DMS53 (cell line): ENCODE results near the gene AP5Z1.
A peak's percentile ranks its signal among the peaks of the same experiment; 100 is the strongest.

Experiments
- DNase-seq: peaks from one replicate; lab custom pipeline; 2025; lab: John Stamatoyannopoulos, UW

AP5Z1 gene

GRCh38 chr7:4820967-4821471, 45.6 kb downstream of the AP5Z1 start:
- no peak for DNase-seq

- no peak for DNase-seq
Measured at GRCh38 chr7:4822677-4823076, 47.3 kb downstream of the AP5Z1 start.

GRCh38 chr7:4823441-4824119, 48.2 kb downstream of the AP5Z1 start:
- DNase-seq = peak; percentile 15

GRCh38 chr7:4824120-4824775, 48.8 kb downstream of the AP5Z1 start:
- no peak for DNase-seq

GRCh38 chr7:4825081-4825480, 49.7 kb downstream of the AP5Z1 start:
- DNase-seq = no peak

GRCh38 chr7:4828720-4829383, 53.4 kb downstream of the AP5Z1 start:
- DNase-seq = no peak

- DNase-seq = peak; percentile 90
Measured at GRCh38 chr7:4830176-4830575, 54.8 kb downstream of the AP5Z1 start.

- no peak for DNase-seq
Measured at GRCh38 chr7:4831723-4832495, 56.5 kb downstream of the AP5Z1 start.

- no peak for DNase-seq
Measured at GRCh38 chr7:4832711-4833110, 57.3 kb downstream of the AP5Z1 start.

- DNase-seq = no peak
Measured at GRCh38 chr7:4833176-4833575, 57.8 kb downstream of the AP5Z1 start.

GRCh38 chr7:4833691-4834600, 58.5 kb downstream of the AP5Z1 start:
- DNase-seq = no peak

GRCh38 chr7:4834601-4835397, 59.4 kb downstream of the AP5Z1 start:
- DNase-seq = no peak

GRCh38 chr7:4835398-4836205, 60.2 kb downstream of the AP5Z1 start:
- DNase-seq = no peak

GRCh38 chr7:4836206-4836661, 60.8 kb downstream of the AP5Z1 start:
- DNase-seq = no peak

GRCh38 chr7:4837041-4837802, 61.8 kb downstream of the AP5Z1 start:
- DNase-seq = no peak

GRCh38 chr7:4837803-4838625, 62.6 kb downstream of the AP5Z1 start:
- no peak for DNase-seq

GRCh38 chr7:4838626-4839334, 63.4 kb downstream of the AP5Z1 start:
- DNase-seq = peak; percentile 20
